HepG2 (cell line): Measurements from ENCODE around the gene ARHGEF26. TPM values are rescaled to one million over a fixed set of nuclear protein-coding genes. Genes with fewer than 3 reads are reported as not detected.

Experiments used
- ARID4A ChIP-seq: sonication (generic); formaldehyde crosslinking; IDR thresholded peaks from 2 replicates; pipeline ENCODE4 v1.5.0; 2020; ENCODE audit warnings: mild to moderate bottlenecking, missing genetic modification reagents, borderline replicate concordance
- HMG20A ChIP-seq: IDR thresholded peaks from 2 replicates; pipeline ENCODE4 v1.6.1; 2016; ENCODE audit warnings: borderline replicate concordance
- HNF1B ChIP-seq: sonication (generic); formaldehyde crosslinking; IDR thresholded peaks from 2 replicates; pipeline ENCODE4 v1.5.1; 2020; ENCODE audit warnings: mild to moderate bottlenecking, moderate library complexity, missing genetic modification reagents
- NFKB2 ChIP-seq: sonication (generic); formaldehyde crosslinking; IDR thresholded peaks from 2 replicates; pipeline ENCODE4 v1.4.0; 2020; ENCODE audit warnings: missing genetic modification reagents, borderline replicate concordance
- NR2C2 ChIP-seq: sonication (generic); formaldehyde crosslinking; IDR thresholded peaks from 2 replicates; pipeline ENCODE4 v1.4.0; 2020; ENCODE audit warnings: missing genetic modification reagents, mild to moderate bottlenecking, moderate library complexity, borderline replicate concordance
- ONECUT2 ChIP-seq: sonication (generic); formaldehyde crosslinking; IDR thresholded peaks from 2 replicates; pipeline ENCODE4 v1.4.0; 2020; ENCODE audit warnings: missing genetic modification reagents
- RFX1 ChIP-seq: fragments of 450-650 bp; IDR thresholded peaks from 2 replicates; pipeline ENCODE4 v1.6.1; 2017
- ZBTB46 ChIP-seq: sonication (generic); formaldehyde crosslinking; IDR thresholded peaks from 2 replicates; pipeline ENCODE4 v1.4.0; 2020; ENCODE audit warnings: mild to moderate bottlenecking, missing genetic modification reagents, borderline replicate concordance
- ZHX1 ChIP-seq: sonication (generic); formaldehyde crosslinking; IDR thresholded peaks from 2 replicates; pipeline ENCODE4 v1.8.1; 2022; ENCODE audit warnings: low read depth, mild to moderate bottlenecking, missing genetic modification reagents
- ZKSCAN8 ChIP-seq: IDR thresholded peaks from 2 replicates; pipeline ENCODE4 v1.6.1; 2016; ENCODE audit warnings: borderline replicate concordance, missing genetic modification reagents, missing compliant biosample characterization
- ZNF292 ChIP-seq: sonication (generic); formaldehyde crosslinking; IDR thresholded peaks from 2 replicates; pipeline ENCODE4 v1.8.1; 2022; ENCODE audit warnings: mild to moderate bottlenecking, low read depth, missing genetic modification reagents, borderline replicate concordance
- ZNF441 ChIP-seq: sonication (generic); formaldehyde crosslinking; IDR thresholded peaks from 2 replicates; pipeline ENCODE4 v1.7.0; 2021; ENCODE audit warnings: missing genetic modification reagents, borderline replicate concordance
- ZNF580 ChIP-seq: IDR thresholded peaks from 2 replicates; pipeline ENCODE4 v1.6.1; 2016; ENCODE audit warnings: low read depth, borderline replicate concordance
- ZNF775 ChIP-seq: sonication (generic); formaldehyde crosslinking; IDR thresholded peaks from 2 replicates; pipeline ENCODE4 v1.4.0; 2020; ENCODE audit warnings: missing genetic modification reagents, mild to moderate bottlenecking, moderate library complexity, borderline replicate concordance
- polyA plus RNA-seq, 8 experiments: library from polyadenylated mRNA; depleted of rRNA in 3 of 8; stranded (reverse) in 7 of 8; unstranded in 1 of 8; fragments of >200 nt; fragmentation: Illumina TruSeq in 4 of 8; extraction: Trizol in 4 of 8; gene quantifications; 2 replicates each; pipeline versions ENCODE4 v1.2.1 to v1.2.3, GENCODE V29; 2011 to 2016; ENCODE audit warnings: low read depth in 4 of 8, missing spikeins in 1 of 8, mixed read lengths in 1 of 8; ENCODE audit not compliant: insufficient read depth in 1 of 8
- total RNA-seq, 5 experiments: library from RNA; depleted of rRNA; stranded (reverse); fragments of >200 nt; fragmentation: Illumina TruSeq; extraction: Trizol; gene quantifications; 2 replicates each; pipeline ENCODE4 v1.2.3, GENCODE V29; 2016; ENCODE audit warnings: low read depth in 1 of 5
- TF ChIP-seq, protein P1 (sequence below): sonication (generic); formaldehyde crosslinking; IDR thresholded peaks from 2 replicates; pipeline ENCODE4 v1.9.0; 2021; ENCODE audit warnings: missing genetic modification reagents, mild to moderate bottlenecking, borderline replicate concordance
- TF ChIP-seq, protein P2 (sequence below): sonication (generic); formaldehyde crosslinking; IDR thresholded peaks from 2 replicates; pipeline ENCODE4 v1.4.0; 2020; ENCODE audit warnings: missing genetic modification reagents

The ARHGEF26 gene
- total and polyA plus RNA-seq, 2 of the 13 experiments (the other 11 are each of a cell fraction or from before 2014, with no cell fraction given) = 0.74 to 6.1 TPM

DNA sequence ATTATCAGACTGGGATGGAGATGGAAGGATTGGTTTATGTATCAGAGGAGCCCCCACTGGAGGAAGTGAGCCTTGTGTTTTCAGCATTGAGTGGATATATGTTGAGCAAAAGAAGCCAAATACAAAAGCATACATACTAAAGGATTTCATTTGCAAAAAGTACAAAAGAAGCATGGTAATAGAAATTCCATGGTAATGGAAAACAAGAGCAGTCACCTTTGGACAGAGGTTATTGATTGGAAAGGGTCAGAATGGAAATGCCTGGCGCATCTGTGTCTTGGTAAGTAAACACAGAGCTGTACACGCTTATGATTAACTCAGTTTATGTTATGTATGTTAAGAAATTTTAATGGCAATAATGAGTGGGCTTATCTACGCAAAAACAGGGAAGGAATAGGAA, 130.4 kb downstream of the ARHGEF26 start (continued):
- TF ChIP-seq HNF1B = 0 out of 2 replicates have a peak, but pooled peaks have one; percentile 35
- TF ChIP-seq ZNF292 = no peak
- TF ChIP-seq ARID4A (CRISPR knock-in tag) = no peak
- no peak for TF ChIP-seq ZBTB46 (CRISPR knock-in tag)
- TF ChIP-seq ZKSCAN8 (CRISPR knock-in tag) = peak; percentile 39; the same call in 1 of the 2 replicates
- peak; percentile 97 for TF ChIP-seq ONECUT2 (CRISPR knock-in tag)
- TF ChIP-seq ZNF580 (CRISPR knock-in tag) = peak; percentile 27; the same call in 1 of the 2 replicates
- no peak for TF ChIP-seq ZNF775 (CRISPR knock-in tag)
- no peak for TF ChIP-seq NFKB2 (CRISPR knock-in tag)
- TF ChIP-seq NR2C2 (CRISPR knock-in tag) = no peak
- TF ChIP-seq, protein P1, sequence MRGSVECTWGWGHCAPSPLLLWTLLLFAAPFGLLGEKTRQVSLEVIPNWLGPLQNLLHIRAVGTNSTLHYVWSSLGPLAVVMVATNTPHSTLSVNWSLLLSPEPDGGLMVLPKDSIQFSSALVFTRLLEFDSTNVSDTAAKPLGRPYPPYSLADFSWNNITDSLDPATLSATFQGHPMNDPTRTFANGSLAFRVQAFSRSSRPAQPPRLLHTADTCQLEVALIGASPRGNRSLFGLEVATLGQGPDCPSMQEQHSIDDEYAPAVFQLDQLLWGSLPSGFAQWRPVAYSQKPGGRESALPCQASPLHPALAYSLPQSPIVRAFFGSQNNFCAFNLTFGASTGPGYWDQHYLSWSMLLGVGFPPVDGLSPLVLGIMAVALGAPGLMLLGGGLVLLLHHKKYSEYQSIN (CRISPR knock-in tag) = no peak
- TF ChIP-seq HMG20A (CRISPR knock-in tag) = peak; percentile 81
- TF ChIP-seq ZNF441 (CRISPR knock-in tag) = no peak
- TF ChIP-seq, protein P2, sequence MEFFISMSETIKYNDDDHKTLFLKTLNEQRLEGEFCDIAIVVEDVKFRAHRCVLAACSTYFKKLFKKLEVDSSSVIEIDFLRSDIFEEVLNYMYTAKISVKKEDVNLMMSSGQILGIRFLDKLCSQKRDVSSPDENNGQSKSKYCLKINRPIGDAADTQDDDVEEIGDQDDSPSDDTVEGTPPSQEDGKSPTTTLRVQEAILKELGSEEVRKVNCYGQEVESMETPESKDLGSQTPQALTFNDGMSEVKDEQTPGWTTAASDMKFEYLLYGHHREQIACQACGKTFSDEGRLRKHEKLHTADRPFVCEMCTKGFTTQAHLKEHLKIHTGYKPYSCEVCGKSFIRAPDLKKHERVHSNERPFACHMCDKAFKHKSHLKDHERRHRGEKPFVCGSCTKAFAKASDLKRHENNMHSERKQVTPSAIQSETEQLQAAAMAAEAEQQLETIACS (CRISPR knock-in tag) = no peak
- no peak for TF ChIP-seq ZHX1
- no peak for TF ChIP-seq RFX1
